ENCODE results near the gene LRRIQ3.

DNA sequence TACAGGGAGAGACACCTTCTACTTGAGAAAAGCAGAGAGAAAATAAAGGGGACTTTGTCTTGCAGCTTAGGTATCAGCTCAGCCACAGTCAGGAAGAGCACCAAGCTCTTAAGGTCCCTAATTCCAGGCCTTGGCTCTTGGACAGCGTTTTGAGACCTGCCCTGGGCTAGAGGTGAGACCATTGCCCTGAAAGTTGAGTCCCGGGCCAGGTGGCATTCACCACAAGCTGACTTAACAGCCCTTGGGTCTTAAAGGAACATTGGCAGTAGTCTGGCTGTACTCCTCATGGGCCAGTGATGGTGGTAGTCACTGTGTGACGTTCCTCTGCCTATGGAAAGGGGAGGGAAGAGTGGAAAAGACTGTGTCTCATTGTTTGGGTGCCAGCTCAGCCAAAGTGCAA, 25.5 kb upstream of the LRRIQ3 start:
- TF ChIP-seq, protein P1, sequence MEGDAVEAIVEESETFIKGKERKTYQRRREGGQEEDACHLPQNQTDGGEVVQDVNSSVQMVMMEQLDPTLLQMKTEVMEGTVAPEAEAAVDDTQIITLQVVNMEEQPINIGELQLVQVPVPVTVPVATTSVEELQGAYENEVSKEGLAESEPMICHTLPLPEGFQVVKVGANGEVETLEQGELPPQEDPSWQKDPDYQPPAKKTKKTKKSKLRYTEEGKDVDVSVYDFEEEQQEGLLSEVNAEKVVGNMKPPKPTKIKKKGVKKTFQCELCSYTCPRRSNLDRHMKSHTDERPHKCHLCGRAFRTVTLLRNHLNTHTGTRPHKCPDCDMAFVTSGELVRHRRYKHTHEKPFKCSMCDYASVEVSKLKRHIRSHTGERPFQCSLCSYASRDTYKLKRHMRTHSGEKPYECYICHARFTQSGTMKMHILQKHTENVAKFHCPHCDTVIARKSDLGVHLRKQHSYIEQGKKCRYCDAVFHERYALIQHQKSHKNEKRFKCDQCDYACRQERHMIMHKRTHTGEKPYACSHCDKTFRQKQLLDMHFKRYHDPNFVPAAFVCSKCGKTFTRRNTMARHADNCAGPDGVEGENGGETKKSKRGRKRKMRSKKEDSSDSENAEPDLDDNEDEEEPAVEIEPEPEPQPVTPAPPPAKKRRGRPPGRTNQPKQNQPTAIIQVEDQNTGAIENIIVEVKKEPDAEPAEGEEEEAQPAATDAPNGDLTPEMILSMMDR (IDR thresholded peaks at IDR 0.05), result no peak
- no peak for TF ChIP-seq POLR2A (IDR thresholded peaks at IDR 0.05)
